GM18867 (cell line): ENCODE measurements around the gene ANKRD24.
"Not testable (repeated sequence)": the region's sequence is repeated elsewhere in the genome, so short reads cannot be mapped to it uniquely, and the experiment has no call there.

ENCODE experiments used
- ATAC-seq: cut with Tn5 transposase; IDR thresholded peaks from one replicate; pipeline ENCODE4 v1.9.1; 2021; ENCODE audit warnings: mild to moderate bottlenecking, moderate library complexity; ENCODE audit not compliant: unreplicated experiment

ANKRD24 gene

DNA sequence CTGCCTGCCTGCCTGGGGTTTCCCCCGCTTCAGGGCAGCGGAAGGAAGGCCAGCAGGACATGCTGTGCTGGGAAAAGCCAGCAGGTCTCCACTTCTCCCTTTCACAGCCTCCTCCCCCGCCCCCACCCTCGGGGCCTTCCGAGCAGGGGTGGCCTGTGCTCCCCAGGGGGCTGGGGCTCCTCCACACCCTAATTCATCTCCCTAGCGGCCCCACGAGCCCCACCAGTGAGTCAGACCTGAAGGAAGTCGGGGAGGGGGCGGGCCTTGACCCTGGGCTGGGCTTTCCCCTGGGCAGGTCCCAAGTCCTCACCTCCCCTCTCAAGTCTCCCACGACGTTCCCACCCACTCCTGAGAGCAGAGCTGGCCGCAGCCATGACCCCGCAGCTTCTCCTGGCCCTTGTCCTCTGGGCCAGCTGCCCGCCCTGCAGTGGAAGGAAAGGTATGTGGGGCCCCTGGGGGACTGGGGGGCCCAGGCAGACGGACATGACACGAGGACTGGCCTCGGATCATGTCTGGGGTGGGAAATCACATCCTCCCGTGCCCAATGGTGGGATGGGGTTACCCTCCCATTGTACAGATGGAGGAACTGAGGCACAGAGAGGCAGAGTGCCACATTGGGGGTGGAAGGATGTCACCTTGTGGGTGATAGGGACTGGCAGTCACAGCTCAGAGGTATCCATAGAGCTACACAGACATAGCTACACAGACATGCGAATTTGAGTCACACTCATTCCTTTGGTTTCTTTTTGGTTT, 46.9 kb downstream of the ANKRD24 start, which contains the start of gene EBI3:
Gene EBI3, plus strand, starts transcription at position 345 of the 753 bp plus-strand sequence. Its CDS starts 28 bp downstream, at position 373.
- ATAC-seq: no peak

DNA sequence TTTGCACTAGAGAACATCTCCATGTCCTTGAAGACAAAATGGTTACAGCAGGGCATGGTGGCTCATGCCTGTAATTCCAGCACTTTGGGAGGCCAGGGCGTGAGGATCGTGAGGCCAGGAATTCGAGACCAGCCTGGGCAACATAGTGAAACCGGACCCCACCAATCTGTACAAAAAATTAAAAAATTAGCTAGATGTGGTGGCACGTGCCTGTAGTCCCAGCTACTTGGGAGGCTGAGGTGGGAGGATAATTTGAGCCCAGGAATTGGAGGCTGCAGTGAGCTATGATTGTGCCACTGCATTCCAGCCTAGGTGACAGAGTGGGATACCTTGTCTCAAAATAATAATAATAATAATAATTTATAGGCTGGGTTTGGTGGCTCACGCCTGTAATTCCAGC, 47.7 kb downstream of the ANKRD24 start:
- ATAC-seq: not testable (repeated sequence)

DNA sequence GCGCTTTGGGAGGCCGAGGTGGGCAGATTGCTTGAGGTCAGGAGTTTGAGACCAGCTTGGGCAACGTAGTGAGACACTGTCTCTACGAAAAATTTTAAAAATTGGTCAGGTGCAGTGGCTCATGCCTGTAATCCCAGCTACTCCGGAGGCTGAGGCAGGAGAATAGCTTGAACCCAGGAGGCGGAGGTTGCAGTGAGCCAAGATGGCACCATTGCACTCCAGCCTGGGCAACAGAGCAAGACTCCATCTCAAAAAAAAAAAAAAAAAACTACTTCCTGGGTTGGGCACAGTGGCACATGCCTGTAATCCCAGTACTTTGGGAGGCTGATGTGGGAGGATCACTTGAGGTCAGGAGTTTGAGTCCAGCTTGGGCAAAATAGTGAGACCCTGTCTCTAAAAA, 49.0 kb downstream of the ANKRD24 start:
- not testable (repeated sequence) for ATAC-seq

DNA sequence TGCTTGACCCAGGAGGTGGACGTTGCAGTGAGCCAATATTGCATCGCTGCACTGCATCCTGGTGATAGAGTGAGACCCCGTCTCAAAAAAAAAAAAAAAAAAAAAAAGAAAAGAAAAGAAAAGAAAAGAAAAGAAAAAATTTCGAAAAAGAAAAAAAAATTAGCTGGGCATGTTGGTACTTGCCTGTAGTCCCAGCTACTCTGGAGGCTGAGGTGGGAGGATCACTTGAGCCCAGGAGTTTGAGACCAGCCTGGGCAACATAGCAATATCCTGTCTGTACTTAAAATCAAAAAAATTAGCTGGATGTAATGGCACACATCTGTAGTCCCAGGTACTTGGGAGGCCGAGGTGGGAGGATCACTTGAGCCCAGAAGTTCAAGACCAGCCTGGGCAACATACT, 49.6 kb downstream of the ANKRD24 start:
- not testable (repeated sequence) for ATAC-seq

DNA sequence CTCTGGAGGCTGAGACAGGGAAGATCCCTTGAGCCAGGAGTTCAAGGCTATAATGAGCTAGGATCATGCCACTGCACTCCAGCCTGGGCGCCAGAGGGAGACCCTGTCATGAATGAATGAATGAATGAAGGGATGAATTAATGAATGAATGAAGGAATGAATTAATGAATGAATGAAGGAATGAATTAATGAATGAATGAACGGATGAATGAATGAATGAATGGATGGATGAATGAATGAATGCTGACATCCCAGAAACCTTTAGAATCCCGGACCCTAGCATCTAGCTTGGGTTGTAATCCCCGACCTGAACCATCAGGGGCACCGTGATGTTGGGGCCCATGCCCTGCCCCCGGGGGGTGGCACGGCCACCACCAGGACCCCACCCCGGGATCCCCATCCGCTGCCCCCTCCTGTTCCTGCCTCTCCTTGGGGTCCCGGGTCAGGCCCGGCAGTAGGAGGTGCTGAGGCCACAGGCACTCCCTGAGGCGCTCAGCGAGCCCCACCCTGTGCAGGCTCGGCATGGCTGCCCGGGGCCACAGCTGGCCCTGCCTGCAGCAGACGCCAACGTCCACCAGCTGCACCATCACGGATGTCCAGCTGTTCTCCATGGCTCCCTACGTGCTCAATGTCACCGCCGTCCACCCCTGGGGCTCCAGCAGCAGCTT, 50.3 kb downstream of the ANKRD24 start:
- no peak for ATAC-seq

GRCh38 chr19:4233282-4233853, 50.9 kb downstream of the ANKRD24 start:
- ATAC-seq: no peak

GRCh38 chr19:4234142-4234861, 51.8 kb downstream of the ANKRD24 start:
- ATAC-seq: no peak

- no peak for ATAC-seq
Measured at GRCh38 chr19:4234862-4235201, 52.3 kb downstream of the ANKRD24 start.

- not testable (repeated sequence) for ATAC-seq
Measured at GRCh38 chr19:4237510-4237909, 55.0 kb downstream of the ANKRD24 start.

- no peak for ATAC-seq
Measured at GRCh38 chr19:4238831-4239230, 56.3 kb downstream of the ANKRD24 start.

GRCh38 chr19:4241824-4242430, 59.4 kb downstream of the ANKRD24 start:
- ATAC-seq: no peak

GRCh38 chr19:4245938-4246337, 63.4 kb downstream of the ANKRD24 start:
- ATAC-seq: not testable (repeated sequence)

GRCh38 chr19:4246767-4247593, 64.5 kb downstream of the ANKRD24 start, which contains the start of gene YJU2:
Gene YJU2 (plus strand): TSS chr19:4247080. CDS start chr19:4247147, 67 bp downstream.
- peak; percentile 81 for ATAC-seq

GRCh38 chr19:4256563-4256962, 74.1 kb downstream of the ANKRD24 start:
- ATAC-seq: no peak

DNA sequence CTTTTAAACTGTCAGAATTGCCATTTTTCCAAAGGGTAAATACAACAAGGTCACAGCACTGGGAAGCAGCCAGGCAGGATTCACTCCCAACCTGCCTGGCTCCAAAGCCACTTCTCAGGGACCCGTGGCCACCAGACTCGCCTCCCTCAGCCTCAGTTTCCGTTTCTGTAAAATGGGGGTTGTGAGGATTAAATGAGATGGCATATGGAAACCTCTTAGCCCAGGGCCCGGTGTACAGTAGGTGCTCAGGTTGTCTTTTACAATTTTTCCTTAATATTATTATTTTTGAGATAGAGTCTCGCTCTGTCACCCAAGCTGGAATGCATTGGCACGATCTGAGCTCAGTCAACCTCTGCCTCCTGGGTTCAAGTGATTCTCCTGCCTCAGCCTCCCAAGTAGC, 74.5 kb downstream of the ANKRD24 start:
- ATAC-seq: no peak

DNA sequence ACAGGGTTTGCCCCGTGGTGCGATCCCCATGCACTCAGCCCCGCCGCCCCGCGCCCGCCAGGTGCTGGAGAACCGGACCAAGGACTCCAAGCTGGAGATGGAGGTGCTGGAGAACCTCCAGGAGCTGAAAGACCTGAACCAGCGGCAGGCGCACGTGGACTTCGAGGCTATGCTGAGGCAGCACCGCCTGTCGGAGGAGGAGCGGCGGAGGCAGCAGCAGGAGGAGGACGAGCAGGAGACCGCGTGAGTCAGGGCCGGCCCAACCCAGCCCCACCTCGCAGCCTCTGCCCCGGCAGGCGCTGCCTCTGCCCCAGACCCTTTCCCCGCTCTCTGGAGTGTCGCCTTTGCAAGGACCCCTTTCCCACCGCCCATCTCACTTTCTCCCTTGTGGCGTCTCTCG, 75.7 kb downstream of the ANKRD24 start:
- ATAC-seq: no peak

DNA sequence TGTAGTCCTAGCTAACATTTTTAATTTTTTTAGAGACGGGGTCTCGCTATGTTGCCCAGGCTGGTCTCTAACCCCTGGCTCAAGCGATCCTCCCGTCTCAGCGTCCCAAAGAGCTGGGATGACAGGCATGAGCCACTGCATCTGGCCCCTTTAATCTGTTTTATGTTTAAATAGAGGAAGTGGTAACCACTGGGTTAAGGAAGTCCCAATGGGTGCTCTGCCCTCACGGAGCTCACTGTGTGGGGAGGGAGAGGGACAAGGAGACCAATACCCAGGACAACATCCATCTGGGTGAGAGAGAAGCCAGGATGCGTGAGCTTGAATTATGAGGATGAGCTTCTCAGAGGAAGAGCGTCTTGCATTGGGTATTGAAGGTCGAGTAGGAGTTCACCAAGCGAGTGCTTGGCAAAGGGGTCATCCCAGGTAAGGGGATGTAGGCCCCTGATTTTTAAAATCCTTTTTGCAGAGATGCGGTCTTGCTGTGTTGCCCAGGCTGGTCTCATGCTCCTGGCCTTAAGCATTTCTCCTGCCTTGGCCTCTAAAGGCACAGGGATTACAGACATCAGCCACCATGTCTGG, 78.2 kb downstream of the ANKRD24 start:
- ATAC-seq: no peak

- no peak for ATAC-seq
Measured at GRCh38 chr19:4264812-4265211, 82.3 kb downstream of the ANKRD24 start.

DNA sequence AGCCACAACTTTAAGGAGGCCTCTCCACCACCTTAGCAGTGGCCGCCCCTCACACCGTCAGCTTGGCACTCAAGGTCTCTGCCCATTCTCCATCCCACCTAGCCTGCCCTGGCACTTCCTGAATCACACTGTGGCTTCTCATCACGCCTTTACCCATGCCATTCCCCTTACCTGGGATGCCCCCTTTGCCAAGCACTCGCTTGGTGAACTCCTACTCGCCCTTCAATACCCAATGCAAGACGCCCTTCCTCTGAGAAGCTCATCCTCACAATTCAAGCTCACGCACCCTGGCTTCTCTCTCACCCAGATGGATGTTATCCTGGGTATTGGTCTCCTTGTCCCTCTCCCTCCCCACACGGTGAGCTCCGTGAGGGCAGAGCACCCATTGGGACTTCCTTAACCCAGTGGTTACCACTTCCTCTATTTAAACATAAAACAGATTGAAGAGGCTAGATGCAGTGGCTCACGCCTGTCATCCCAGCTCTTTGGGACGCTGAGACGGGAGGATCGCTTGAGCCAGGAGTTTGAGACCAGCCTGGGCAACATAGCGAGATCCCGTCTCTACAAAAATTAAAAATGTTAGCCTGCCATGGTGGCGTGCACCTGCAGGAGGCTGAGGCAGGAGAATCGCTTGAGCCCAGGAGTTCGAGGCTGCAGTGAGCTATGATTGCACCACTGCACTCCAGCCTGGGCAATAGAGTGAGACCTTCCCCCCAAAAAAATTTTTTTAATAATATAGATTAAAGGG, 83.9 kb downstream of the ANKRD24 start:
- no peak for ATAC-seq
